Breast epithelium (tissue), 4 donors: ENCODE data around the gene SNAI3. TPM values are rescaled to one million over a fixed set of nuclear protein-coding genes. Genes with fewer than 3 reads are reported as not detected.

Experiments used
- DNase-seq, 2 donors: peaks; one replicate each; pipeline ENCODE4 v3.0.0-alpha.2; 2019; ENCODE audit warnings: low spot score in 2 of 2
- H3K27ac ChIP-seq, 2 donors: fragments of 200-600 bp; sonication (generic) in 1 of 2; one replicate each; pipeline ENCODE4 v1.5.1; 2016 to 2019; ENCODE audit warnings: mild to moderate bottlenecking in 1 of 2
- H3K27me3 ChIP-seq, 2 donors: fragments of 200-600 bp; sonication (generic) in 1 of 2; one replicate each; pipeline versions ENCODE4 v1.5.1 to v1.6.0; 2017 to 2019; ENCODE audit warnings: control low read depth in 1 of 2, mild to moderate bottlenecking in 1 of 2
- H3K36me3 ChIP-seq: fragments of 200-600 bp; one replicate; pipeline ENCODE4 v1.5.1; 2019
- H3K4me1 ChIP-seq, 2 donors: fragments of 200-600 bp; sonication (generic); one replicate each; pipeline ENCODE4 v1.5.1; 2016 to 2019; ENCODE audit warnings: control low read depth in 1 of 2
- H3K4me3 ChIP-seq, 3 donors: fragments of 200-600 bp; sonication (generic); 1 replicate in 2 of 3; 2 replicates in 1 of 3; pipeline ENCODE4 v1.5.1; 2016 to 2019; ENCODE audit warnings: mild to moderate bottlenecking in 3 of 3, moderate library complexity in 2 of 3
- H3K9me3 ChIP-seq, 2 donors: fragments of 200-600 bp; sonication (generic) in 1 of 2; one replicate each; pipeline ENCODE4 v1.5.1; 2016 to 2019; ENCODE audit warnings: control low read depth in 1 of 2
- CTCF ChIP-seq, 3 donors: fragments of 450-650 bp; IDR thresholded peaks; one replicate each; pipeline ENCODE4 v1.5.1; 2016 to 2017; ENCODE audit warnings: antibody characterized with exemption in 3 of 3, mild to moderate bottlenecking in 3 of 3, moderate library complexity in 3 of 3
- POLR2A ChIP-seq: fragments of 450-650 bp; IDR thresholded peaks from one replicate; pipeline ENCODE4 v1.6.1; 2016; ENCODE audit warnings: antibody characterized with exemption, mild to moderate bottlenecking, moderate library complexity
- POLR2AphosphoS5 ChIP-seq, 3 donors: sonication (generic); formaldehyde crosslinking; IDR thresholded peaks; one replicate each; pipeline ENCODE4 v1.6.1; 2017; ENCODE audit warnings: antibody characterized with exemption in 3 of 3
- intact Hi-C: fragments of 100-400 bp; cut with DNase I; formaldehyde crosslinking; loops from one replicate; pipeline ENCODE4 v1.15.1; 2023; ENCODE audit warnings: low total_unique reads
- total RNA-seq, 3 donors: library from RNA; depleted of rRNA; stranded (reverse); fragments of >200 nt; gene quantifications; one replicate each; pipeline ENCODE4 v1.1.0, GENCODE V29; 2016

SNAI3 gene
- total RNA-seq, 3 donors from 2014 or later = 0.66 to 0.96 (median 0.73) TPM

DNA sequence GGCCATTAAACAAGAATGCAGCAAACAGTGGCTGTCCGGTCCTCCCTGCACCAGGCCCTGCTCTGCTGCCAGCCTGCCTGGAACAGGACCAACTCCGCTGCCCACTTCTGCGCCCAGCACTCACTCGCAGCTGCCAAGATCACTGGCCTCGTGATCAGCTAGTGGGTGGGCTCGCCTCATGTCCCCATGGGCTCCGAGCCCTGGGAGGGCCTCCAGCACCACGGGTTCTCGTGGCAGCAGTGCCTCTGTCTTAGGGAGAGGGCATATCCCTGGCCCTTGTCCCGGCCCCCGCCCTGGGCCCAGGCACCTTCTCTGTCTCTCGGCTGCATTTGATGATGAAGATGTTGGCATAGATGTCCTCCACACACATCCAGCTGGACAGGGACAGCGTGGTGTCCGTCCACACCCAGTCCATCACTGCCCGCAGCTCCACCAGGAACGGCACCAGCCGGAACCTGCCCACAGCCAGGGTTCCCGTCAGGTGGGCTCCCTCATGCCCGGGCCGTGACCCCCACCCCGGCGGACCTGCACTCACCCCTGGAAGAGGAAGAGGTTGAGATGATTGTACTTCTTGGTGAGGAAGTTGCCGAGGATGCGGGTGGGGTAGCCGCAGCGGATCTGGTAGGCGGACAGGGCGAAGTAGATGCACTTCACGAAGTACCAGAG is 33.1 kb upstream of the SNAI3 start:
- no peak for DNase-seq
- no peak overlapping the region for H3K27ac ChIP-seq

GRCh38 chr16:88718178-88718577 is 31.9 kb upstream of the SNAI3 start:
- DNase-seq = no peak
- TF ChIP-seq POLR2AphosphoS5 (IDR thresholded peaks at IDR 0.05) (no peak), POLR2A (no peak), CTCF (IDR thresholded peaks at IDR 0.05) (no peak)
- H3K36me3 ChIP-seq = peaks cover 21% of the 10 kb centered on the region
- H3K4me3 ChIP-seq = no peak overlapping the region
- H3K27ac ChIP-seq = no peak overlapping the region
- no peaks in the 10 kb centered on the region for H3K9me3 ChIP-seq
- intact Hi-C loops = no loop called here
- no peaks in the 10 kb centered on the region for H3K27me3 ChIP-seq
- H3K4me1 ChIP-seq = no peaks in the 10 kb centered on the region

More for the DNA sequence above, 33.1 kb upstream of the SNAI3 start:
- TF ChIP-seq POLR2A (no peak), POLR2AphosphoS5 (IDR thresholded peaks at IDR 0.05) (no peak), CTCF (IDR thresholded peaks at IDR 0.05) (no peak)
- H3K36me3 ChIP-seq = peaks cover 21% of the 10 kb centered on the region
- intact Hi-C loops = no loop called here
- H3K27me3 ChIP-seq = no peaks in the 10 kb centered on the region
- no peaks in the 10 kb centered on the region for H3K9me3 ChIP-seq
- H3K4me1 ChIP-seq = no peaks in the 10 kb centered on the region
- H3K4me3 ChIP-seq = no peak overlapping the region

DNA sequence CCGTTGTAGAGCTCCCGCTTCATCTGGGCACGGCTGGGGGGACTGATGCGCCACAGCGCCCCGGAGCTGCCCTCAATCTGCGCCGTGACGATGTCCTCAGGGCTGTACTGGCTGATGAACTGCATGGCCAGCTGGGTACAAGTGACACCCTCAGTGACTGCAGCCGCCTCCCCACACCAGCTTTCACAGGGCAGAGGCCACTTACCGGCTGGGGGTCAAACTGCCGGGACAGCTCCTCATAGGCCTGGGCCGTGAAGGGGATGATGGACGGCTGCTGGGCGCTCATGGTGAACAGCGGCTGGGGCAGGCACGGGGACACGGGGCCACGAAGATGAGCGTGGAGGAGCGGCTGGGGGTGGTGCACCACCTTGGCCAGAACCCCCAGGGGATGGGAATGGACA is 30.3 kb upstream of the SNAI3 start:
- Histone ChIP-seq H3K27me3 (no peaks in the 10 kb centered on the region), H3K36me3 (peaks cover 21% of the 10 kb centered on the region), H3K27ac (no peak overlapping the region), H3K4me1 (no peaks in the 10 kb centered on the region), H3K9me3 (no peaks in the 10 kb centered on the region), H3K4me3 (no peak overlapping the region)
- intact Hi-C loops = no loop called here
- no peak for DNase-seq
- no peak for TF ChIP-seq CTCF (IDR thresholded peaks at IDR 0.05)
- no peak for TF ChIP-seq POLR2A
- no peak for TF ChIP-seq POLR2AphosphoS5 (IDR thresholded peaks at IDR 0.05)

- no peak overlapping the region for H3K27ac ChIP-seq
- intact Hi-C loops = no loop called here
- no peak for DNase-seq
- no peak overlapping the region for H3K4me3 ChIP-seq
- TF ChIP-seq POLR2A = no peak
- TF ChIP-seq POLR2AphosphoS5 (IDR thresholded peaks at IDR 0.05) = no peak
- TF ChIP-seq CTCF (IDR thresholded peaks at IDR 0.05) = no peak
- no peaks in the 10 kb centered on the region for H3K9me3 ChIP-seq
- H3K4me1 ChIP-seq = no peaks in the 10 kb centered on the region
- H3K27me3 ChIP-seq = no peaks in the 10 kb centered on the region
- peaks cover 21% of the 10 kb centered on the region for H3K36me3 ChIP-seq
These were observed 29.9 kb upstream of the SNAI3 start for GRCh38 chr16:88716201-88716600.

- intact Hi-C loops = no loop called here
- no peak for DNase-seq
- no peak for TF ChIP-seq CTCF (IDR thresholded peaks at IDR 0.05)
- TF ChIP-seq POLR2A = no peak
- TF ChIP-seq POLR2AphosphoS5 (IDR thresholded peaks at IDR 0.05) = no peak
- Histone ChIP-seq H3K36me3 (peaks cover 21% of the 10 kb centered on the region), H3K9me3 (no peaks in the 10 kb centered on the region), H3K27ac (no peak overlapping the region), H3K4me1 (no peaks in the 10 kb centered on the region), H3K27me3 (no peaks in the 10 kb centered on the region), H3K4me3 (no peak overlapping the region)
These were observed 29.2 kb upstream of the SNAI3 start for GRCh38 chr16:88715312-88716190.
